OCI-LY1 (cell line): ENCODE results near the gene ATP8A1.

ENCODE experiments used
- EZH2 ChIP-seq: fragments of 200-600 bp; sonication (generic), shearing (Covaris generic); IDR thresholded peaks from 2 replicates; pipeline ENCODE4 v1.8.0; 2017; ENCODE audit warnings: borderline replicate concordance, mixed run types, mild to moderate bottlenecking, antibody characterized with exemption, low read length, moderate library complexity, mixed read lengths
- TF ChIP-seq, protein P1 (sequence below): fragments of 200-600 bp; sonication (generic), shearing (Covaris generic); IDR thresholded peaks from 2 replicates; pipeline ENCODE4 v1.5.1; 2017; ENCODE audit warnings: mild to moderate bottlenecking, antibody characterized with exemption, low read length, moderate library complexity, mixed read lengths

DNA sequence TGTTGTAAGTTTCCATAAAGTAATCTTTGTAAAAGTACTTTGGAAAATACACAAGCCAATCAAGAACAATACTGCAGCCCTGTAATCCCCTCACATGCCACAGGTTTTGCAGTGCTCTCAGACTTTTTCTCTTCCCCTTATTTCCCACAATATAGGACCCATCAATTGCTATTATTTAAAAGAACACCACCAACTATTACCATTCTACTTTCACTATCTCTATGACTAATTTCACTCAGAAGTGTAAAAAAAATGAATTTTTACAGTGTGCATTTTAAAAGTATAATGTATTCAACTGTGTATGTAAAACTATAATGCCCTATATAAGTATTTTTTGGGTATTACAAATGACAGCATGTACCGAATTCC is 1.7 kb downstream of the ATP8A1 start:
- TF ChIP-seq EZH2: no peak
- TF ChIP-seq, protein P1, sequence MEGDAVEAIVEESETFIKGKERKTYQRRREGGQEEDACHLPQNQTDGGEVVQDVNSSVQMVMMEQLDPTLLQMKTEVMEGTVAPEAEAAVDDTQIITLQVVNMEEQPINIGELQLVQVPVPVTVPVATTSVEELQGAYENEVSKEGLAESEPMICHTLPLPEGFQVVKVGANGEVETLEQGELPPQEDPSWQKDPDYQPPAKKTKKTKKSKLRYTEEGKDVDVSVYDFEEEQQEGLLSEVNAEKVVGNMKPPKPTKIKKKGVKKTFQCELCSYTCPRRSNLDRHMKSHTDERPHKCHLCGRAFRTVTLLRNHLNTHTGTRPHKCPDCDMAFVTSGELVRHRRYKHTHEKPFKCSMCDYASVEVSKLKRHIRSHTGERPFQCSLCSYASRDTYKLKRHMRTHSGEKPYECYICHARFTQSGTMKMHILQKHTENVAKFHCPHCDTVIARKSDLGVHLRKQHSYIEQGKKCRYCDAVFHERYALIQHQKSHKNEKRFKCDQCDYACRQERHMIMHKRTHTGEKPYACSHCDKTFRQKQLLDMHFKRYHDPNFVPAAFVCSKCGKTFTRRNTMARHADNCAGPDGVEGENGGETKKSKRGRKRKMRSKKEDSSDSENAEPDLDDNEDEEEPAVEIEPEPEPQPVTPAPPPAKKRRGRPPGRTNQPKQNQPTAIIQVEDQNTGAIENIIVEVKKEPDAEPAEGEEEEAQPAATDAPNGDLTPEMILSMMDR: no peak
